HG02642 (cell line): ENCODE measurements around the gene SLC39A2.
"Not testable (repeated sequence)": the region's sequence is repeated elsewhere in the genome, so short reads cannot be mapped to it uniquely, and the experiment has no call there.

Source experiments
- ATAC-seq: cut with Tn5 transposase; IDR thresholded peaks from one replicate; pipeline ENCODE4 v1.9.1; 2021; ENCODE audit warnings: mild to moderate bottlenecking; ENCODE audit not compliant: unreplicated experiment, poor library complexity

SLC39A2 gene

DNA sequence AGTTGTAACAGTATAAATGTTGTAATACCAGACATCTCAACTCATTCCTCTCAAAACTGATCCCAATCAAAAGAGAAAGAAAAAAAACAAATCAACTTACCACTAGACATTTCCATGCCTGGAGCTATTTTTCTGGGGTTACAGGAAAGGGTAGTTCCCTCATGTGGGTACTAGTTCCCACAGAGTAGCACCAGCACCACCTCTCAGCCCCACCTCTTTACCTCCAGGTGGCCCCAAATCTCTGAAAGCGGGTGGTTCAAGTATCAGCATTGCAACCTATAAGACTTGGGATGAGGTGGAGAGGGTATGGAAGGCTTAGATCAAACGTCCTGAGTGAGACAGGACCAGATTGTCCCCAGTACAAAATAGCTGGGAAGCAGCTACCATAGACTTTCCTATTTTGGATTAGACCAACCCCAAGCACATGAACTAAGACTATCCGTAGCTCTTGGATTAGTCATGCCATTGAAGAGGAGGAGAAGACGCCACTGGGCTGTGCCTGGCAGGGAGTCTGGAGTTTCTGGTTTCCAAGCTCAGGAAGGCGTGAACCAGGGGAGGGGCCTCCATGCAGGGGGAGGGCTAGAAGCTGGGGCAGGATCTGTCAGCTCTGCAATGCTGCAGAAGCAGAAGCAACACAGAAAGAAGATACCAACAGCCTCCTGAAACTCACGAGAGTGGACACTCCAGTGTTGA lies at the start of gene SLC39A2:
Gene SLC39A2, plus strand, starts transcription at position 620 of the 693 bp plus-strand sequence. CDS start 154 bp downstream, outside the sequence.
- ATAC-seq, result no peak

DNA sequence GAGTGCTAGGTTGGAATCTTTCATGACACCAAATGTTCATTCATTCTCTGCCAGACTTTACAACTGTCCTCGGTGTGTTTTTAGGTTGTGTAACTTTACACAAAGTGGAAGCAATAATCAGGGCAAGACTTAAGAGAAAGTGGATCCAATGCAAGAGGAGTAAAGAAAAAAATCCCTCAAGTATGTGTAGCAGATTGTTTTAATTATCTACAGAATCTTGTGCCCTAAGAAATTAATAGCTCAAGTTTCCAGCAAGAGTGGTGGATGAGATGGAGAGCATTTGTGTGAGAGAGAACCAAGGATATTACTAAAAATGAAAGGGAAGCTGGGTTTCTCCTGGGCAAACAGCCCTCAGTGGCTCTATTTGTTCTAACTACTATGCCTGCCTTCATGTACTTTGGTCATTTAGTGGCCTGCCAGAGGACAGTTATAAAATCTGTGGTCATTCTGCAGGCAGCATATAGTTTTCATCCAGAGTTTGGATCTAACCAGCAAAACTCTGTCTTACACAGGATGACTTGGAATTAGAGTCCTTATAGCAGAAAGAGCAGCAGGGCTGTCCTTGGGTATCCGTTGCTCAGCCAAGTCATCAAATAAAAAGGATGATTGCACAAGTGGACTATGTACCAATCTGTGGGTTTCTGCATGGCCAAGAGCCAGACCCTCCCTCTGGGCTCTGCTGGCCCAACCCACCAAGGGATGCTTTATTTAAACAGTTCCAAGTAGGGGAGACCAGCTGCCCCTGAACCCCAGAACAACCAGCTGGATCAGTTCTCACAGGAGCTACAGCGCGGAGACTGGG lies 44.2 kb upstream of the SLC39A2 start, which contains the start of gene RNASE2:
Gene RNASE2, plus strand, starts transcription at position 752 of the 802 bp plus-strand sequence. CDS start 285 bp downstream, outside the sequence.
- not testable (repeated sequence) for ATAC-seq

DNA sequence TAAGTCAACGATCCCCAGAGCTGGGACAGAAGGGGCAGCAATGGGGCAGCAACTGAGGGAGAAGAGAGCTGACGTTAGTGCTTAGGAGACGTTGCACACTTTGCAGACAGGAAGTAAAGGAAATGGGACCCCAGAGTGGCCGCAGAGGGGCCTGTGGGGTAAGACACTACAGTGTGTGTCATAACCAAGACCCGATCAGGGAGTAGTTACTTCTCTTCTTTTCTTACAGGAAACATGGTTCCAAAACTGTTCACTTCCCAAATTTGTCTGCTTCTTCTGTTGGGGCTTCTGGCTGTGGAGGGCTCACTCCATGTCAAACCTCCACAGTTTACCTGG lies 43.6 kb upstream of the SLC39A2 start:
- ATAC-seq, result not testable (repeated sequence)

- no peak for ATAC-seq
Observed at GRCh38 chr14:20956376-20956976, 42.6 kb upstream of the SLC39A2 start.

DNA sequence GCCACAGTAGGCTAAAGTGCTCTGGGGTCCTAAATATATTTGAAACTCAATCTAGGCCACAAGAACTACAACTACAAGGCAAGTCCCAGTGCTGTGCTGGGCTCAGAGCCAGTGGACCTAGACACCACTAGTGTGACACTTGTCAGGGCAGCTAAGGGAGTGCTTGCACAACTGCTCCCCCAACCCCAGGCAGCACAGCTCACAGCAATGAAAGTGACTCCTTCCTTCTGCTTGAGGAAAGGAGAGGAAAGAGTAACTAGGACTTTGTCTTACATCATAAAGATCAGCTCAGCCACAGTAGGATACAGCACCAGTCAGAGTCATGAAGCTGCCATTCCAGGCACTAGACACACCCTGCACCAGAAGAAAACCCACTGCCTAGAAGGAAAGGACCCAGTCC lies 40.1 kb upstream of the SLC39A2 start:
- ATAC-seq, result not testable (repeated sequence)

DNA sequence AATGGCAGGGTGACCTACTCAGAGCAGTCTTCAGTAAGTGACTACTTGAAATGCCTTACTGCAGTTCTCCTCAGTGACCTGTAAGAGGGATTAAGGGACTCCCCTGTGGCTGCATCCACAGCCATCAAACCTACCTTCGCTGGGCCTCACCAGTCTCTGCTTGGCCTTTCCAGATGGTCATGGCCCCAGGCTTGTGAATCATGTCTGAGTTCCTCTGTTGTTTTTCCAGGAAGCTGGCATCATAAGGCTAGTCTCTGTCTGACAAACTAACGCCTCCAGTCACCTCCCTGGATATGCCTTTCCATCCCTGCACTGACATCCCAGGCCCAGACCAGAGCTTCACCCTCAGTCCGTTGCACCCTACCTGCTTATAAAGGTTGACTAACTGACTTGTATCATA lies 29.8 kb upstream of the SLC39A2 start:
- ATAC-seq, result no peak

- no peak for ATAC-seq
Observed at GRCh38 chr14:20970647-20970982, 28.5 kb upstream of the SLC39A2 start.

DNA sequence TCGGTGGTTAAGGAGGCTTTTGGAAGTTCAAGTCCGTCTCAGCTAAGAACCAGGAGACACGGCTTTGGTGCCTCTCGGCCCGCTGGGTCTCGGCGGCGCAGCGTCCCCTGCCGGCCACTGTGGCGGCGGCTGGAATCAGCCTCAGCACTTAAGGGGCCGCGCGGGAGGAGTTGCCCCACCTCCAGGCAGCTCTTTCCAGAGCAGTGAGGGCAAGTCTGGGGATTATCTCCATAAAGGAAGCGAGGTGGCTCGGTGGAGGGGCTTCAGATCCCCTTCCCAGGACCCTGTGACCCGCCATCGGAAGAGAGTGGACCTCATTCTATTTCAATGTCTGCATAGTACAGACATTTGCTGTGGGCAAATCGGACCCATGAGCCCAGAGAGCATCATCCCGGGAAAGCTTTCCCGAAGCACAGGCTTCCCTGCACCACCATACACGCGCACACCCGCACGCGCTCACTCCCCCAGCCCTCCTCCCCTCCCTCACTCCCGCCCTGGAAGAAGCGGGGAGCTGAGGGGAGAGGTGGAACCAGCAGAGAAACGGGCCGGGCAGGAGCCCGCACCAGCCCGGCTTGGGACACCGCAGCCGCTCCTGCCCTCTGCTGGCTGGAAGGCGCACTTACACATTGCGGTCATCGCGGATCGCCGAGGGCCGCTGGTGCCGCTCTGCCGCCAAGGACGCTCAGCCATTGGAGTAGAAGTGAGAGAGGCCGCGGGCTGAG lies 27.9 kb upstream of the SLC39A2 start:
- ATAC-seq, result peak; percentile 95

GRCh38 chr14:20971705-20972021 lies 27.4 kb upstream of the SLC39A2 start:
- ATAC-seq, result no peak

DNA sequence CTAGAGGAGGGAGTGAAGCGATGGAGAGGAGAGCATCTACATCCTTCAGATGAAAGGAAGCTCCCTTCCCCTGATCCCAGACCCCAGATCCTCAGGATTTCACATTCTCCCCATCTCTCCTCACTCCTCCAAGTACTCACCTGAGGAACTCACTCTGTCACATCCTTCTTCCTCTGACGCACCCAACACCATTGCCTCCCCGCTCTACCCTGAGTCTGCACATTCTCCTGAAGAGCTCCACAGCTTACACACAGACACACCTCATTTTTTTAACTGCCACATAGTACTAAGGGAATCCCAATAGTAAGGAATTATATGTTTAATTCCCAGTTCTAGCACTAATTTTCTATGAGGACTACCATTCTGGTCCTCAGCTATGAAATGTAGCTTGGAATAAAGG lies 25.6 kb upstream of the SLC39A2 start:
- no peak for ATAC-seq

- no peak for ATAC-seq
Observed at GRCh38 chr14:20976291-20976690, 22.8 kb upstream of the SLC39A2 start.

- ATAC-seq, result no peak
Observed at GRCh38 chr14:20978687-20979086, 20.4 kb upstream of the SLC39A2 start.

DNA sequence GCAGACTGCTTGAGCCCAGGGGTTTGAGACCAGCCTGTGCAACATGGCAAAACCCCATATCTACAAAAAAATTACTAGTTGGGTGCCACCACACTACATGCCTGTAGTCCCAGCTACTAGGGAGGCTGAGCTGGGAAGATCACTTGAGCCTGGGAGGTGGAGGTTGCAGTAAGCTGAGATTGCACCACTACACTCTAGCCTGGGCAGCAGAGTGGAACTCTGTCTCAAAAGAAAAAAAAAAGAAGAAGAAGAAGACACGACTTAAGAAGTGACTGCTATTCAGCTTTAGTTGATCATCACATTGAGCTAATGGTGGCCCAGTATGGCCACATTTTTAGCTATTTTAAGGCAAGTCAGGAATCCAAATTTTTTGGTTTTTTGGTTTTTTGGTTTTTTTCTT lies 18.2 kb upstream of the SLC39A2 start:
- no peak for ATAC-seq

GRCh38 chr14:20982646-20983369 lies 16.3 kb upstream of the SLC39A2 start:
- no peak for ATAC-seq

- ATAC-seq, result not testable (repeated sequence)
Observed at GRCh38 chr14:20985650-20986049, 13.4 kb upstream of the SLC39A2 start.

DNA sequence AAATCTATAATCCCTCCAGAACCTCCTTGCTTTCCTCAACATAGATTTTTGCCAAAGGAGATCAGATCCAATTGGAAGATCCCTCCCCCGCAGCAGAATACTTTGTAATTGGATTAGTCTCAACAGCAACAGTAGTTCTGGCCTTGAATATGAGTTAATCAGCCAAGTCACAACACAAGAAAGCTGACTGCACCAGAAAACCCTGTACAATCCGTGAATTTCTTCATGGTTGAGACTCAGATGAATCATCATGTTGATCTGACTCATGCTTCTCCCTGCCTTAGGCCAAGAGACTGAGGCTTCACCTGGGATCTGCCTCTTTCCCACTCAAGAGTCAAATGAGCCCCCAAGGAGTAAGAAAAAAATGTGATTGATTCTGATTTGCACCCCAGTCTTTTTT lies 12.3 kb upstream of the SLC39A2 start:
- no peak for ATAC-seq

DNA sequence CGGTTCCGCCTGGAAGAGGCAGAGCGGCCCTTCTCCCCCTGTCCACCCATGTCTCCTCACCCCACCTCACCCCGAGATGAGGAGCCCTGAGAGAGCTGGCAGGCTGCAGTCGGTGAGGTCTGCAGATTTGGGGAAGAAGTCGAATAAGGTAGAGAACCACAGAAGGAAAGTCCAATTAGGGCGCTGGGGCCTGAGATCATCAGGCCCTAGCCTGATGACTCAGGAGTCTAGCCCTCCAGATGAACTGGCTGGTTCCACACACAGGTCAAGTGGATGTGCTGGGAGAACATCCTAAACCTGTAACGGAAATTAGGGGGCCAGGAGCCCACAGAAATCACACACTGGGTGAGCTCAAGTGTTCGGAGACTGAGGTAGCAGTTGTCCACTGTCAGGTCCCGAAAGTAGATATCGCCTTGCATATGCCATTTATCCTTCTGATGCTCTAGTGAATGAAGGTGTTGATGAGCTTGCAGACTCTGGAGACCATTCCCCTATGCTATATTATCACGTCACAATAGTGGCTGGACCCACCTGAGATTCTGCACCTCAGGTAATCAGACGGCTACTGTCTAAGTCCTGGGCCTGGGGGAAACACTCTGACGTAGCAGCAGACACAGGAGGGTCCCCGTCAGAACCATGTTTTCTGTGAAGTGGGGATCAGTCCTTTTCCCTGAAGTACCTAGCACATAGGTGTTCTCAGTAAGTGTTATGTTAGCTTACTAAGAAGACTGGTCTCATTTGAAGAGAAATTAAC lies 10.2 kb upstream of the SLC39A2 start:
- no peak for ATAC-seq

- ATAC-seq, result no peak
Observed at GRCh38 chr14:20989471-20989786, 9.7 kb upstream of the SLC39A2 start.

DNA sequence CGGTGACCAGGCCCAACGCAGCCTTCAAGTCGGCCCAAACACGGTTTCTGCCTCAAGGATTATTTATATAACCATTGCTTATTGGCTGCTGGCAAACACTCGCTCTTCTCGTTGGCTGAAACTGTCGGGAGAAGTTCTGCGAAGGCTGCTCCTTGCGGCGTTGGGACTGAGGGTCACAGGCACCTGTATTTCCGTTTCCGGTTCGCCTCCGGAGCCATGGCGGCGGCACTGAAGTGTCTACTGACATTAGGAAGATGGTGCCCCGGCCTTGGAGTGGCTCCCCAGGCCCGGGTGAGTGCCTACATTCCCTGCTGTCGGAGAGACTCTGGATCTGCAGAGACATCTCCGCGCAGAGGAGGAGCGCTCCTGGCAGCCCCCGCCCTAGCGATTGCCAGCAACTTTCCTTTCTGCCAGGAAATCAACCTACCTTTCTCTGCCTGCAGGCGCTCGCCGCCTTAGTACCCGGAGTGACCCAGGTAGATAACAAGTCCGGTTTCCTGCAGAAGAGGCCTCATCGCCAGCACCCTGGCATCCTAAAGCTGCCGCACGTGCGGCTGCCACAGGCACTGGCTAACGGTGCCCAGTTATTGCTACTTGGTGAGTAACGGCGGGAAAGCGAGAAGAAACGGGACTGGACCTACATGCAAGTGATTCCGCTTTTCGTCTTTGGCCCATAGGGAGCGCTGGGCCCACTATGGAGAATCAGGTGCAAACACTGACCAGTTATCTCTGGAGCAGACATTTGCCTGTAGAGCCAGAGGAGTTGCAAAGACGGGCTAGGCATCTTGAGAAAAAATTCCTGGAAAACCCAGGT lies 9.1 kb upstream of the SLC39A2 start, which contains the start of gene METTL17:
Gene METTL17, plus strand, starts transcription at position 194 of the 814 bp plus-strand sequence. Its CDS starts 23 bp downstream, at position 217.
- ATAC-seq, result peak; percentile 97
